T-helper 1 cell treated with Interleukin-12 subunit alpha and Interleukin-12 subunit beta and Interleukin-4 antibody, amounts not matched to agents 30 μg/mL and 1 μg/mL, for 36 hours (primary cell): ENCODE results near the gene CARM1.
A peak's percentile ranks its signal among the peaks of the same experiment; 100 is the strongest.
"Not testable (repeated sequence)": the region's sequence is repeated elsewhere in the genome, so short reads cannot be mapped to it uniquely, and the experiment has no call there.

ENCODE experiments used
- H3K27ac Mint-ChIP-seq: one replicate; pipeline ENCODE4 v1.8.0; 2021; ENCODE audit warnings: mild to moderate bottlenecking, mixed read lengths
- H3K27me3 Mint-ChIP-seq: one replicate; pipeline ENCODE4 v1.8.0; 2021; ENCODE audit warnings: low read depth, mixed read lengths
- H3K36me3 Mint-ChIP-seq: one replicate; pipeline ENCODE4 v1.8.0; 2021; ENCODE audit warnings: low read depth, mixed read lengths
- H3K4me1 Mint-ChIP-seq: one replicate; pipeline ENCODE4 v1.8.0; 2021; ENCODE audit warnings: low read depth, mixed read lengths
- H3K4me3 Mint-ChIP-seq: one replicate; pipeline ENCODE4 v1.8.0; 2021; ENCODE audit warnings: mild to moderate bottlenecking, moderate library complexity, mixed read lengths
- H3K9me3 Mint-ChIP-seq: one replicate; pipeline ENCODE4 v1.8.0; 2021; ENCODE audit warnings: mixed read lengths

CARM1 gene

DNA sequence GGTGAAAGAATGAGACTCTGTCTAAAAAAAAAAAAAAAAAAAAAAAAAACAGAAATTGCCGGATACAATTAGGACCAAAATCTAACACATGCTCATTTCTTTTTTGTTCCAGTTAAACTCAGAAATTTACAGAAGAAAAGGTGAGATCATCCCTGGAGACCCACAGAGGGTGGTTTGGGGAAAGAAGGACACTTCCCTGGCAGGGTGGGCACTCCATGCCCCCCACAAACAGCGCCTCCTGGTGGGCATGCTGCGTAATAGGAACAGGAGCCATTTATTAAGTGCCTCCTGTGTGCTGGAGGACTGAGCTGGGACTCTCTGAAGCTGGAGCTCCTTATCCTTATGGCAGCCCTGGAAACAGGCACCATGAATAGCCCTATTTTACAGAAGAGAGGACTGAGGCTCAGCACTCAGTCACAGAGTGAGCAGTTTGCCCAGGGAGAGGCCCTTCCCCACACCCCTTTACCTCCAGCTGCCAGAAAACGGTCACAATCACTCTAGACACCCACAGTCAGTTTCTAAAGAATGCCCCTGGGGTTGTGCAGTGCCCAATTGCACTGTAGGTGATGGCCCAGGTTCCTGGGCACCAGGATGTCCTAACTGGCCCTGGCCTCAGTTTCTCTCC lies 13.0 kb upstream of the CARM1 start:
- H3K9me3 Mint-ChIP-seq = no peaks in the 10 kb centered on the region
- peaks cover 9% of the 10 kb centered on the region for H3K4me1 Mint-ChIP-seq
- H3K27me3 Mint-ChIP-seq = no peaks in the 10 kb centered on the region
- H3K36me3 Mint-ChIP-seq = peaks cover 3% of the 10 kb centered on the region
- H3K4me3 Mint-ChIP-seq = no peak overlapping the region
- H3K27ac Mint-ChIP-seq = no peak overlapping the region

GRCh38 chr19:10861103-10861651 lies 10.2 kb upstream of the CARM1 start:
- H3K4me3 Mint-ChIP-seq = no peak overlapping the region
- peaks cover 3% of the 10 kb centered on the region for H3K36me3 Mint-ChIP-seq
- no peaks in the 10 kb centered on the region for H3K27me3 Mint-ChIP-seq
- no peaks in the 10 kb centered on the region for H3K9me3 Mint-ChIP-seq
- H3K27ac Mint-ChIP-seq = peak overlapping the region; percentile 55
- peaks cover 17% of the 10 kb centered on the region for H3K4me1 Mint-ChIP-seq

GRCh38 chr19:10862561-10863106 lies 8.7 kb upstream of the CARM1 start:
- Mint-ChIP-seq H3K27me3 (no peaks in the 10 kb centered on the region), H3K4me1 (peaks cover 17% of the 10 kb centered on the region), H3K36me3 (peaks cover 3% of the 10 kb centered on the region), H3K4me3 (no peak overlapping the region), H3K9me3 (no peaks in the 10 kb centered on the region), H3K27ac (no peak overlapping the region)

DNA sequence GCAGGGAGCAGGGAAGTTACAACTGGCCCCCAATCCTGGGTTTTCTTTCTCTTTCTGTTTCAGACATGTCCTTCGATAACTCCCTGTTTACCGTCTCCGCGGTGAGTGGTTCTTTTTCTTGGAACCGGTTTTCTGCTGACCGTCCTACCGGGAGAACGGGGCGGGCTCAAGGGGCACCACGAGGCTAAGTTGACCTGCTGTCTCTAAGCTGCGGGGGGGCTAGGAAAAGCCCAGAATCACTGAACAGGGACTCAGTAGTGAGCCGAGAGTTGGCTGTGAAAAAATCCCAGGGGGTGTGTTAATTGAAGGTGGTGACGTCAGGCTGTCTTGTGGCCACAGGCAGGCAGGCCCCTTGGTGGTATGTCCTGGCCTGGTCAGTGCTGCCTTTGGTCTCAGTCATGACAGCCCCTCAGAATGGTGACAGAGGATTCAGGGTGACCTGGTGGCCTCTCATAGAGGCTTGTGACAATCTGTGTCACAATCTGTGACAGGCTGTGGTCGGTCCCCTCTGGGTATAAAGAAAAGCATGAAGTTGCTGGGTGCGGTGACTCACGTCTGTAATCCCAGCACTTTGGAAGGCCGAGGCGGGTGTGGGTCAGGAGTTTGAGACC lies 8.1 kb upstream of the CARM1 start:
- H3K27ac Mint-ChIP-seq = no peak overlapping the region
- peaks cover 20% of the 10 kb centered on the region for H3K4me1 Mint-ChIP-seq
- H3K9me3 Mint-ChIP-seq = no peaks in the 10 kb centered on the region
- H3K4me3 Mint-ChIP-seq = no peak overlapping the region
- peaks cover 6% of the 10 kb centered on the region for H3K36me3 Mint-ChIP-seq
- no peaks in the 10 kb centered on the region for H3K27me3 Mint-ChIP-seq

- Mint-ChIP-seq H3K27ac (peak overlapping the region; percentile 56), H3K4me1 (peaks cover 23% of the 10 kb centered on the region), H3K9me3 (no peaks in the 10 kb centered on the region), H3K27me3 (no peaks in the 10 kb centered on the region), H3K36me3 (peaks cover 6% of the 10 kb centered on the region), H3K4me3 (no peak overlapping the region)
Observed at GRCh38 chr19:10864538-10864899, 6.8 kb upstream of the CARM1 start.

- peaks cover 5% of the 10 kb centered on the region for H3K36me3 Mint-ChIP-seq
- H3K27ac Mint-ChIP-seq = no peak overlapping the region
Observed at GRCh38 chr19:10866495-10866894, 4.9 kb upstream of the CARM1 start.

DNA sequence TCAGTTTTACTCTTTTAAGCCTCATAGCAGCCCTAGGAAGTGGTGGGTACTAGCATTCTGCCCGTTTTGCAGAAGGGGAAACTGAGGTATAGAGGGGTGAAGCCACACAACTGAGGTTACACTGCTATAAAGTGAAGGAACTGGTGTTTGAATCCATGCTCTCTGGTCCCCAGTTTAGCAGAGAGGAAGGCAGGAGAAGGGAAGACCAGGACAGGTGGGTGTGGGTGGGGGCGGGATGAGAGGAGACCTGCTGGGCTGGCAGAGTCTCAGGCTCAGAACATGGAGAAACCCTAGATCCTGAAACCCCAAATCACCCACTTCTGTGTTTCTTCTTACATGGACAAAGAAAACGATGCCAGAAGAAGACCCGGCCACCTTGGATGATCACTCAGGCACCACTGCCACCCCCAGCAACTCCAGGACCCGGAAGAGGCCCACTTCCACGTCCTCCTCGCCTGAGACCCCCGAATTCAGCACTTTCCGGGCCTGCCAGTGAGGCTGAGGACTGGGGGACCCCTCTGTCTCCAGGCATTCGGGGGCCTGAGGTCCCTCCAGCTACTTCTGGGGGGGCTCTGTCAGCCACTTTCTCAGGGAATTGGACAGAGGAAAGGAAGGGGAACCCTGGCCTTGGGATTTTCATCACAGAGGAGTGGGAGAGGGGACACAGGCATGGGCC lies 2.3 kb upstream of the CARM1 start:
- Mint-ChIP-seq H3K4me3 (peak overlapping the region; percentile 48), H3K27me3 (no peaks in the 10 kb centered on the region), H3K27ac (peak overlapping the region; percentile 52), H3K4me1 (peaks cover 30% of the 10 kb centered on the region), H3K9me3 (no peaks in the 10 kb centered on the region), H3K36me3 (peaks cover 3% of the 10 kb centered on the region)

More at GRCh38 chr19:10866495-10866894, 4.9 kb upstream of the CARM1 start:
- H3K4me3 Mint-ChIP-seq = no peak overlapping the region
- no peaks in the 10 kb centered on the region for H3K9me3 Mint-ChIP-seq
- H3K27me3 Mint-ChIP-seq = no peaks in the 10 kb centered on the region
- H3K4me1 Mint-ChIP-seq = peaks cover 27% of the 10 kb centered on the region

DNA sequence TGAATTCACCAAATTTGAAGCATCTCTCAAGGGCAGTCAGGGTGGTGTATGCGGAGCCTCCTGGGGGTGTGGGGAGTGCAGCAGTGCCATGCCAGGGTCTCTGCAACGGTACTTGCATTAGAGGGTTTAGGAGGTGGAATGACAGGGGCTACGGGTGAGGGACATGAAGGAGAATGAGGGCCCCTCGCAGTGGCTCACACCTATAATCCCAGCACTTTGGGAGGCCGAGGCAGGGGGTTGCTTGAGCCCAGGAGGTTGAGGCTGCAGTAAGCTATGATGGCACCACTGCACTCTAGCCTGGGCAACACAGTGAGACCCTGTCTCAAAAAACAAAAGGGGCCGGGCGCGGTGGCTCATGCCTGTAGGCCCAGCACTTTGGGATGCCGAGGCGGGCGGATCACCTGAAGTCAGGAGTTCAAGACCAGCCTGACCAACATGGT lies 1.5 kb upstream of the CARM1 start:
- H3K4me3 Mint-ChIP-seq = peak overlapping the region; percentile 83
- H3K27me3 Mint-ChIP-seq, H3K36me3 Mint-ChIP-seq, H3K9me3 Mint-ChIP-seq: not testable (repeated sequence)
- H3K4me1 Mint-ChIP-seq = peaks cover 27% of the 10 kb centered on the region
- H3K27ac Mint-ChIP-seq = peak overlapping the region; percentile 67

- Mint-ChIP-seq H3K4me1 (peaks cover 28% of the 10 kb centered on the region), H3K36me3 (peaks cover 3% of the 10 kb centered on the region), H3K27ac (peak overlapping the region; percentile 93), H3K4me3 (peak overlapping the region; percentile 83), H3K9me3 (no peaks in the 10 kb centered on the region), H3K27me3 (no peaks in the 10 kb centered on the region)
Observed at GRCh38 chr19:10870501-10870954, 825 bp upstream of the CARM1 start.

DNA sequence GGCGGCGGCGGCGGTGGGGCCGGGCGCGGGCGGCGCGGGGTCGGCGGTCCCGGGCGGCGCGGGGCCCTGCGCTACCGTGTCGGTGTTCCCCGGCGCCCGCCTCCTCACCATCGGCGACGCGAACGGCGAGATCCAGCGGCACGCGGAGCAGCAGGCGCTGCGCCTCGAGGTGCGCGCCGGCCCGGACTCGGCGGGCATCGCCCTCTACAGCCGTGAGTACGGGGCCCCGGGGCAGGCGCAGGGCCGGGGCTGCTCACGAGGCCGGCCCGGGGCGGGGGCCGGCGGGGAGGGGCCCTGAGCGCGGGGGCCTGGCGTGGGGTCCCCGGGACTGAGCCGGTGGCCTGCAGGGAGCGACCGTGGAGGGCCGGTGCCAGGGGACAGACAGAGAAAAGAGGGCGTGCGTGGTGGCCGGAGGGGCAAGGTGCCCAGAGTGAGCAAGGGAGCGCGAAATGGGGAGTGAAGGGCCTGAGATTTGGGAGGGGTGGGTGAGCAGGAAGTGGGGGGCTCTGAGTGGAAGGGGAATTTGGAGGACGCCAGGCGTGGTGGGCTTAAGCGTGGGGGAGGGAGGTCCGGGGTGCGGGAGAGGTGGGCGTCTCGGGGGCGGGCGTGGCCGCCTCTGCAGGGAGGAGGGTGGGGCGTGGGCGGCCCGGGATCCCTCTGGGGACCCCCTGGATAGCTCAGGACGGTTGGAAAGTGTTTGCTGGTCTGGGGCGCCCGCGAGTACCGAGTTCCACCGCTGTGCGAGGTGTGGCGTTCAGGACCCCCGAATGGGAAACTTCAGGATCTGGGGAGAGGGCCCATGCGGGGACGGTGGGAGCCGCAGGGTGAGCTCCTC lies 575 bp downstream of the CARM1 start:
- Mint-ChIP-seq H3K36me3 (peaks cover 3% of the 10 kb centered on the region), H3K27ac (peak overlapping the region; percentile 78), H3K4me3 (peak overlapping the region; percentile 86), H3K4me1 (peaks cover 32% of the 10 kb centered on the region), H3K9me3 (no peaks in the 10 kb centered on the region), H3K27me3 (no peaks in the 10 kb centered on the region)

DNA sequence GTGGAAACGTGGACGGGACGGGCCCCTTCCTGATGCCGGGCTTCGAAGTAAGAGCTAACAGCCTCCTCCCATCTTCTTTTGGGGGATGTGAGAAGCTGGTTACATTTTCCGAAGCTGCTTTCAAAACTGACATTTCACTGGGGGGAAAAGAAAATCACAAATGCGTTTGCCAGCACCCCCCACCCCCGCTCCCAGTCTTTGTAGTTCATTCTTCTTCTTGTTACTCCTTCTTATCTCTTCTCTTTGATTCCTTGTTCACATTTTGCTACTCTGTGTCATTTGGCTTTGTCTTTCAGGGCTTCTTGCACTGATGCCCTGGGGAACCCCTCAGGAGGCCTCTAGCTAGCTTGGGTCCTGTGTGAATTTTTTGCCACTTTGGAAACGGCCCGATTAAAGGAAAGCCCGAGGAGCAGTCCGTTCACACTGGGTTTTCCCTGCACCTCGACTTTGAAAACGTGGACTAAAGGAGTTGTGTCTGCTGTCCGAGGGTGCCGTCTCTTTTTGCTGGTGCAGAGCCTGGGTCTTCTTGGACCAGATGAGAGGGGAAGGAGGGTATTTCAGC lies 1.3 kb downstream of the CARM1 start:
- H3K4me3 Mint-ChIP-seq = peak overlapping the region; percentile 86
- peak overlapping the region; percentile 78 for H3K27ac Mint-ChIP-seq
- no peaks in the 10 kb centered on the region for H3K9me3 Mint-ChIP-seq
- no peaks in the 10 kb centered on the region for H3K27me3 Mint-ChIP-seq
- H3K36me3 Mint-ChIP-seq = peaks cover 3% of the 10 kb centered on the region
- peaks cover 34% of the 10 kb centered on the region for H3K4me1 Mint-ChIP-seq

DNA sequence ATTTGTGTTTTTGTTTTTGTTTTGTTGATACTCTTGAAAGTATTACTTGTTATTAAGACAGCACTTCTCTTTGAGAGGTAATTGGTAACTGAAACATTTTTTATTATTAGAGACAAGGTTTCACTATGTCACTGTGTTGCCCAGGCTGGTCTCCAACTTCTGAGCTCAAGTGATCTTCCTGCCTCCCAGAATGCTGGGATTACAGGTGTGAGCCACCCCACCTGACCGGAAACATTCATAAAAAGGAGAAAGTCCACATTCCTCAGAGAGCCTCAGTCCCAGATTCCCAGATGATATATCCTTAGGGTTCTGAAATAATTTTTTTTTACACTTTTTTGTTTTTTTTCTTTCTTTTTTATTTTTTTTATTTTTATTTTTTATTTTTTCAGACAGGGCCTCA lies 2.7 kb downstream of the CARM1 start:
- H3K4me1 Mint-ChIP-seq = peaks cover 33% of the 10 kb centered on the region
- no peaks in the 10 kb centered on the region for H3K27me3 Mint-ChIP-seq
- H3K4me3 Mint-ChIP-seq = peak overlapping the region; percentile 42
- H3K36me3 Mint-ChIP-seq = no peaks in the 10 kb centered on the region
- H3K9me3 Mint-ChIP-seq = no peaks in the 10 kb centered on the region
- peak overlapping the region; percentile 41 for H3K27ac Mint-ChIP-seq

DNA sequence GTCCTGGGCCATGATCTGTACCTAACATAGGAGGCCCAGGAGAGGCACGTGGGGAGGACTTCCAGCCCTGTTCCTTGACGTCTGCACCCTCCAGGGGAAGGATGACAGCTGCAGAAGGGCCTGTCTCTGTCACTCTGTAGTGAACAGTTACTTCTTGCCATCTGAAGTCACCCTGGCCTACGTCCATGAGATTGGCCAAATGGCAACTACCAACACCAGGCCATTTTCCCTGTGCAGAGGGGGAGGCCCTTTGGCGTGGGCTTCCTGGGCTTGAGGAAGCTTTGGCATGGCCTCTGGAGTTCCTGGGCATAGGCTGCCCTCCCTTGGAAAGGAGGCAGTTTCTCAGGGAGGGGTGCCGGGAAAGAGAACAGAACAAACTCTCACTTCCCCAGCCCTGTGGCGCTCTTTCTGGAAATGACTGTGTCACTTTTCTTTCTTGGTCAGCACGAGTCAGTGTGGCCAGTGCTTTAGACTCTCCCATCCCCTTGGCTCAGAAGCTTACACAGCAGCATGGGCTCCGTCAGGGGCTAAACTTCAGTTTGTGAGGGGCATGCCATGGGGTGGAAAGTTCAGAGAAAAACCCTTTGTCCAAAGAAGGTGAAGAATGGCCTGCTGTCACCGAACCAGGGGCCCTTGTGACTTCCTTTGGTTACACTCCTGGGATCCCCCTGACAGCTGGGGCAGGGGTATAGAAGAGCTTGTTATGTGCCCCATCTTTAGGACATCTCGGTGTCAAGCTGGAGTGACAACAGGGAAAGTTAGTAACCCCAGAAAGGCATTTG lies 5.3 kb downstream of the CARM1 start:
- Mint-ChIP-seq H3K4me3 (no peak overlapping the region), H3K9me3 (no peaks in the 10 kb centered on the region), H3K27ac (no peak overlapping the region), H3K4me1 (peaks cover 32% of the 10 kb centered on the region), H3K36me3 (peaks cover 2% of the 10 kb centered on the region), H3K27me3 (no peaks in the 10 kb centered on the region)
